ENCODE measurements around the gene PXT1.

The PXT1 gene

DNA sequence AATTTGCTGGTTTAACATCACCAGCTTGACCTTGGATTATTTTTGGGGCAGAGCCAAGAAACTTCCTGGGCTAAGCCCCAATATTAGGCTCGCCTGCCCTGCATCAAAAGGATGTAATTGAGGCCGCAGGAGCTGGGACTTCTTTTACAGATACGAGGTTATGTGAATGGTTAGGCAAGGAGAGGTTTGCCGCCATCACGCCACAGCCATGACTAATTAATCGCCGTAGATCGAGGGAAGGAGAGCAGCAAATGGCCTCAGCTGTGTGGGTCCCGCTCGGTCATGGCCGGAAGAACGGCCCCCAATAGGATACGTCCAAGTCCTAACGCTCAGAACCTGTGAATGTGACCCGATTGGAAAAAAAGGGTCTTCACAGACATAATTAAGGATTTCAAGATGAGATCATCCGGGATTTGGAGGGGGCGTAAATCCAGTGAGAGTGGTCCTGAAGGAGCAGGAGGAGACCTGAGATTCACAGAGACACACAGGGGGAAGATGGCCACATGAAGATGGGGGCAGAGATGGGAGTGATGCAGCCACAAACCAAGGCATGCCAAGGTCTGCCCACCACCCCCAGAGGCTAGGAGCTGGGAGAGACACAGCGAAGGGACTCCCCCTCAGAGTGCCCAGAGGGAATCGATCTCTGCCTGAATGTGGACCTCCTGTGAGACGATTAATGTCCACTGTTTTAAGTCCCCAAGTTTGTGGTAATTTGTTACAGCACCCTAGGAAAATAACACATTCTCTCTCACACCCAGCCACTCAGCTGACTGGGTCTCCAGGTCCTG lies 96.0 kb downstream of the PXT1 start:
- DNase-seq (ENCODE audit: low spot score): peak; percentile 51

DNA sequence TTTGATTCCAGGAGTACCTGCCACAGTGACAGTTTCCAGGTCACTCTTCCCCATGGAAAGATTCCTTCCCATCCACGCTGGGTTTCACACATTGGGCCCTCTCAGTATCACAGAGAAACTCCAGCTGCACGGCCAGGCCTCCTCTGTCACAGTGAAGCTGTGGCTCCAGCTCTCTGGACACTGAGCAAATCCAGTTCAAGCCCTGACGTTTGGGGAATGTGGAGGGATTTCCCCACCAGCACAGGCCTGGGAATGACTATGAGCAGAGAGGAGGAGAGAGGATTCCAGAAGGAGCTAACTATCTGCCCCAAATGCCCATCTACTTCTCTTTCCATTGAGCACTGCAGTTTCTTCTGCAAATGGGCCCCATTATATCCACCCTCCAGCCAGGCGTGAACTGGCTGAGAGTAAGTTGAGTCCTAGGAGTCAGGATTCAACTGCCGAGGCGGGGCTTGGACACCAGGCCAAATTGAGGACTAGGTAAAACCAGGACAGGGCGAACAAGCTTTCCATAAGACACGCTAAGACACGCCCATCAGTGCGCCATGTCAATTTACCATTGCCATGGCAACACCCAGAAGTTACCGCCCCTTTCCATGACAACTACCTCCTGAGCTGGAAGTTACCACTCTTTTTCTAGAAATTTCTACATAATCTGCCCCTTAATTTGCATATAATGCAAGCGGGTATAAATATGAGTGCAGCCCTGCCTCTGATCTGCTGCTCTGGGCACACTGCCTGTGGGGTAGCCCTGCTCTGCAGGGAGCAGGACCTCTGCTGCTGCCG lies 96.8 kb downstream of the PXT1 start:
- DNase-seq (ENCODE audit: low spot score): no peak

GRCh38 chr6:36343109-36343680 lies 99.5 kb downstream of the PXT1 start:
- no peak for DNase-seq (ENCODE audit: low spot score)

- DNase-seq (ENCODE audit: low spot score): peak; percentile 79
These were observed 101.8 kb downstream of the PXT1 start for GRCh38 chr6:36340618-36341454.
